DND-41 (cell line): Measurements from ENCODE around the gene PPP1R3E.

Experiments used
- EZH2 ChIP-seq: IDR thresholded peaks from 3 replicates; pipeline ENCODE4 v1.6.1; 2012; ENCODE audit warnings: borderline replicate concordance, low read depth, mild to moderate bottlenecking, moderate library complexity, low read length, inconsistent platforms; ENCODE audit not compliant: severe bottlenecking
- TF ChIP-seq, protein P1 (sequence below): IDR thresholded peaks from 2 replicates; pipeline ENCODE4 v1.5.1; 2012; ENCODE audit warnings: borderline replicate concordance, low read length, moderate library complexity, mild to moderate bottlenecking; ENCODE audit not compliant: poor library complexity, severe bottlenecking; ENCODE audit errors: extremely low read depth

DNA sequence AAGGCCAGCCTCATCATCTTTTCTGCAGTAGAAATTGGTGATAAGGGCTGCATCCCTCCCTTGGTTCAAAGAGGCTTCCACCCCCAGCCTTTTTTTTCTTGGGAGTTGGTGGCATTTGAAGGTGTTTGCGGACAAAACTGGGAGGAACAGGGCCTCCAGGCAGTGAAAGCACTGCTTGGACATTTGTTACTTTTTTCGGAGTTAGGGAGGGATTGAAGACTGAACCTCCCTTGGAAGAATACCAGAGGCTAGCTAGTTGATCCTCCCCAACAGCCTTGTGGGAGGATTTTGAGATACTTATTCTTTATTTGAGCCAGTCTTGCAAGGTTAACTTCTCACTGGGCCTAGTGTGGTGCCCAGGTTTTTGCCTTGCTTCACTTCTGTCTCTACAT lies 21.8 kb upstream of the PPP1R3E start:
- TF ChIP-seq, protein P1, sequence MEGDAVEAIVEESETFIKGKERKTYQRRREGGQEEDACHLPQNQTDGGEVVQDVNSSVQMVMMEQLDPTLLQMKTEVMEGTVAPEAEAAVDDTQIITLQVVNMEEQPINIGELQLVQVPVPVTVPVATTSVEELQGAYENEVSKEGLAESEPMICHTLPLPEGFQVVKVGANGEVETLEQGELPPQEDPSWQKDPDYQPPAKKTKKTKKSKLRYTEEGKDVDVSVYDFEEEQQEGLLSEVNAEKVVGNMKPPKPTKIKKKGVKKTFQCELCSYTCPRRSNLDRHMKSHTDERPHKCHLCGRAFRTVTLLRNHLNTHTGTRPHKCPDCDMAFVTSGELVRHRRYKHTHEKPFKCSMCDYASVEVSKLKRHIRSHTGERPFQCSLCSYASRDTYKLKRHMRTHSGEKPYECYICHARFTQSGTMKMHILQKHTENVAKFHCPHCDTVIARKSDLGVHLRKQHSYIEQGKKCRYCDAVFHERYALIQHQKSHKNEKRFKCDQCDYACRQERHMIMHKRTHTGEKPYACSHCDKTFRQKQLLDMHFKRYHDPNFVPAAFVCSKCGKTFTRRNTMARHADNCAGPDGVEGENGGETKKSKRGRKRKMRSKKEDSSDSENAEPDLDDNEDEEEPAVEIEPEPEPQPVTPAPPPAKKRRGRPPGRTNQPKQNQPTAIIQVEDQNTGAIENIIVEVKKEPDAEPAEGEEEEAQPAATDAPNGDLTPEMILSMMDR: no peak
- TF ChIP-seq EZH2: no peak
